SU-DHL-6 (cell line): ENCODE data around the gene CDH16.

Source experiments
- H2AFZ ChIP-seq: fragments of 200-600 bp; sonication (generic); 2 replicates; pipeline ENCODE4 v1.6.1; 2014; ENCODE audit warnings: low read depth, mild to moderate bottlenecking, moderate library complexity, mixed read lengths, antibody characterized with exemption, low read length; ENCODE audit not compliant: severe bottlenecking
- H3F3A ChIP-seq: fragments of 200-600 bp; shearing (Covaris generic); 2 replicates; pipeline ENCODE4 v1.6.0; 2016; ENCODE audit warnings: antibody characterized with exemption, mild to moderate bottlenecking; ENCODE audit not compliant: insufficient read depth
- H3K27ac ChIP-seq: fragments of 200-600 bp; sonication (generic); 2 replicates; pipeline ENCODE4 v1.5.1; 2016; ENCODE audit warnings: low read depth, mild to moderate bottlenecking, low read length, moderate library complexity, mixed read lengths
- H3K27me3 ChIP-seq: fragments of 200-600 bp; sonication (generic), shearing (Covaris generic); 2 replicates; pipeline ENCODE4 v1.6.0; 2014; ENCODE audit warnings: mild to moderate bottlenecking, low read length
- H3K36me3 ChIP-seq: fragments of 200-600 bp; sonication (generic); 2 replicates; pipeline ENCODE4 v1.6.1; 2014; ENCODE audit warnings: mild to moderate bottlenecking, low read length, mixed read lengths
- H3K4me2 ChIP-seq: fragments of 300-600, 200-600 bp; shearing (Covaris generic), sonication (generic); 2 replicates; pipeline ENCODE4 v1.6.0; 2014; ENCODE audit warnings: low read length, low read depth, mild to moderate bottlenecking; ENCODE audit not compliant: poor library complexity, severe bottlenecking
- H3K4me3 ChIP-seq: fragments of 200-600 bp; sonication (generic); 2 replicates; pipeline ENCODE4 v1.5.1; 2014; ENCODE audit warnings: antibody characterized with exemption, low read length, mild to moderate bottlenecking, mixed read lengths; ENCODE audit not compliant: insufficient read depth, poor library complexity, severe bottlenecking
- H3K79me2 ChIP-seq: fragments of 200-600 bp; sonication (generic); 2 replicates; pipeline ENCODE4 v1.6.1; 2014; ENCODE audit warnings: mild to moderate bottlenecking, low read length, moderate library complexity; ENCODE audit not compliant: insufficient read depth
- H3K9ac ChIP-seq: fragments of 200-600 bp; sonication (generic); 2 replicates; pipeline ENCODE4 v1.7.0; 2014; ENCODE audit warnings: mild to moderate bottlenecking, low read length
- H3K9me2 ChIP-seq: fragments of 200-600 bp; sonication (generic); replicated peaks from 2 replicates; pipeline ENCODE4 v1.6.1; 2014; ENCODE audit warnings: low read length; ENCODE audit not compliant: insufficient read depth
- H3K9me3 ChIP-seq: fragments of 200-600 bp; sonication (generic); 2 replicates; pipeline ENCODE4 v1.6.1; 2014; ENCODE audit warnings: low read length, mixed read lengths; ENCODE audit not compliant: insufficient read depth
- H4K20me1 ChIP-seq: fragments of 200-600 bp; sonication (generic); 2 replicates; pipeline ENCODE4 v1.6.1; 2014; ENCODE audit warnings: low read depth, mild to moderate bottlenecking, antibody characterized with exemption, low read length, moderate library complexity, mixed read lengths
- CTCF ChIP-seq: fragments of 200-600 bp; sonication (generic); IDR thresholded peaks from one replicate; pipeline ENCODE4 v1.5.1; 2017; ENCODE audit warnings: antibody characterized with exemption, mild to moderate bottlenecking, low read length, moderate library complexity; ENCODE audit not compliant: insufficient read depth, poor library complexity, severe bottlenecking
- EZH2phosphoT487 ChIP-seq: fragments of 200-600 bp; sonication (generic), shearing (Covaris generic); conservative IDR thresholded peaks from 2 replicates; pipeline ENCODE4 v1.6.1; 2018; ENCODE audit warnings: mild to moderate bottlenecking, antibody characterized with exemption, low read length, moderate library complexity, mixed read lengths

The CDH16 gene

GRCh38 chr16:66953462-66954096, 34.9 kb upstream of the CDH16 start:
- Histone ChIP-seq H4K20me1 (no peaks in the 10 kb centered on the region), H3K36me3 (no peaks in the 10 kb centered on the region), H3K4me3 (no peak overlapping the region), H3K4me2 (no peak overlapping the region), H3K9ac (no peak overlapping the region), H3K27ac (no peak overlapping the region), H3K27me3 (no peaks in the 10 kb centered on the region), H3K79me2 (no peaks in the 10 kb centered on the region), H3K9me2 (no peaks in the 10 kb centered on the region), H3K9me3 (no peaks in the 10 kb centered on the region), H3F3A (no peaks in the 10 kb centered on the region), H2AFZ (no peak overlapping the region)
- TF ChIP-seq CTCF (no peak), EZH2phosphoT487 (no peak)

- no peaks in the 10 kb centered on the region for H3F3A ChIP-seq
- TF ChIP-seq CTCF (no peak), EZH2phosphoT487 (no peak)
Measured at GRCh38 chr16:66952430-66953110, 33.9 kb upstream of the CDH16 start.

GRCh38 chr16:66950971-66951790, 32.5 kb upstream of the CDH16 start:
- Histone ChIP-seq H3K27me3 (no peaks in the 10 kb centered on the region), H3K9ac (no peak overlapping the region), H3K79me2 (no peaks in the 10 kb centered on the region), H3K27ac (no peak overlapping the region), H3K4me3 (no peak overlapping the region), H3K4me2 (no peak overlapping the region), H3K36me3 (no peaks in the 10 kb centered on the region), H2AFZ (no peak overlapping the region), H3K9me3 (no peaks in the 10 kb centered on the region), H3K9me2 (no peaks in the 10 kb centered on the region), H3F3A (no peaks in the 10 kb centered on the region), H4K20me1 (no peaks in the 10 kb centered on the region)
- TF ChIP-seq CTCF (no peak), EZH2phosphoT487 (no peak)

More at GRCh38 chr16:66952430-66953110, 33.9 kb upstream of the CDH16 start:
- Histone ChIP-seq H3K9me2 (no peaks in the 10 kb centered on the region), H3K27ac (no peak overlapping the region), H3K27me3 (no peaks in the 10 kb centered on the region), H3K9me3 (no peaks in the 10 kb centered on the region), H3K36me3 (no peaks in the 10 kb centered on the region), H2AFZ (no peak overlapping the region), H4K20me1 (no peaks in the 10 kb centered on the region), H3K4me3 (no peak overlapping the region), H3K9ac (no peak overlapping the region), H3K4me2 (no peak overlapping the region), H3K79me2 (no peaks in the 10 kb centered on the region)
